Measurements from ENCODE around the gene TTI1. TPM values are rescaled to one million over a fixed set of nuclear protein-coding genes. Genes with fewer than 3 reads are reported as not detected.

Gene TTI1
- total RNA-seq, 2 donors from 2014 or later, result 37.5 to 56.2 TPM

GRCh38 chr20:37977786-37978185, 55.5 kb downstream of the TTI1 start:
- H3K4me3 ChIP-seq (ENCODE audit: low read length), result no peak overlapping the region
- peaks cover 4% of the 10 kb centered on the region for H3K36me3 ChIP-seq (ENCODE audit: control insufficient read depth, insufficient read depth, low read length)
- no peaks in the 10 kb centered on the region for H3K9me3 ChIP-seq (ENCODE audit: control insufficient read depth, low read length)
- H3K27ac ChIP-seq (ENCODE audit: low read depth, low read length), result no peak overlapping the region
- Mint-ChIP-seq H3K9me3 (no peaks in the 10 kb centered on the region), H3K4me3 (no peak overlapping the region), H3K36me3 (ENCODE audit: low read depth) (peaks cover 11% of the 10 kb centered on the region), H3K27ac (no peak overlapping the region), H3K27me3 (ENCODE audit: insufficient read depth) (no peaks in the 10 kb centered on the region), H3K4me1 (peaks cover 11% of the 10 kb centered on the region)
- TF ChIP-seq CTCF (conservative IDR thresholded peaks at IDR 0.05), result no peak
- WGBS, 2 experiments (ENCODE audit: insufficient coverage in 1 of 2, insufficient read length in 1 of 2), result 74 to 81% methylated on average over 4 to 6 of the region's 6 CpGs
- no peak for DNase-seq
- no peak overlapping the region for H3K9ac ChIP-seq (ENCODE audit: extremely low read depth, low read length, poor library complexity, severe bottlenecking)
- H3K4me1 ChIP-seq (ENCODE audit: control insufficient read depth, insufficient read depth, low read length), result no peaks in the 10 kb centered on the region
- H3K27me3 ChIP-seq (ENCODE audit: control insufficient read depth, insufficient read depth, low read length, poor library complexity, severe bottlenecking), result no peaks in the 10 kb centered on the region

- Histone ChIP-seq H3K4me3 (ENCODE audit: low read length) (no peak overlapping the region), H3K4me1 (ENCODE audit: control insufficient read depth, insufficient read depth, low read length) (no peaks in the 10 kb centered on the region), H3K9ac (ENCODE audit: extremely low read depth, low read length, poor library complexity, severe bottlenecking) (no peak overlapping the region), H3K9me3 (ENCODE audit: control insufficient read depth, low read length) (no peaks in the 10 kb centered on the region), H3K27ac (ENCODE audit: low read depth, low read length) (no peak overlapping the region), H3K36me3 (ENCODE audit: control insufficient read depth, insufficient read depth, low read length) (peaks cover 4% of the 10 kb centered on the region), H3K27me3 (ENCODE audit: control insufficient read depth, insufficient read depth, low read length, poor library complexity, severe bottlenecking) (no peaks in the 10 kb centered on the region)
- Mint-ChIP-seq H3K36me3 (ENCODE audit: low read depth) (peaks cover 7% of the 10 kb centered on the region), H3K27ac (no peak overlapping the region), H3K4me1 (peaks cover 15% of the 10 kb centered on the region), H3K4me3 (no peak overlapping the region), H3K9me3 (no peaks in the 10 kb centered on the region), H3K27me3 (ENCODE audit: insufficient read depth) (no peaks in the 10 kb centered on the region)
- no peak for DNase-seq
- 40 to 72% methylated on average over 6 to 7 of the region's 12 CpGs for WGBS, 2 experiments (ENCODE audit: insufficient coverage in 1 of 2, insufficient read length in 1 of 2)
- TF ChIP-seq CTCF (conservative IDR thresholded peaks at IDR 0.05), result no peak
Measured at GRCh38 chr20:37977338-37977737, 55.9 kb downstream of the TTI1 start.

- H3K4me3 ChIP-seq (ENCODE audit: low read length), result no peak overlapping the region
Measured at GRCh38 chr20:37976887-37977286, 56.4 kb downstream of the TTI1 start.

More at GRCh38 chr20:37976887-37977286, 56.4 kb downstream of the TTI1 start:
- H3K9me3 Mint-ChIP-seq, result peaks cover 2% of the 10 kb centered on the region
- Histone ChIP-seq H3K27me3 (ENCODE audit: control insufficient read depth, insufficient read depth, low read length, poor library complexity, severe bottlenecking) (no peaks in the 10 kb centered on the region), H3K9me3 (ENCODE audit: control insufficient read depth, low read length) (no peaks in the 10 kb centered on the region), H3K36me3 (ENCODE audit: control insufficient read depth, insufficient read depth, low read length) (peaks cover 4% of the 10 kb centered on the region), H3K9ac (ENCODE audit: extremely low read depth, low read length, poor library complexity, severe bottlenecking) (no peak overlapping the region), H3K4me1 (ENCODE audit: control insufficient read depth, insufficient read depth, low read length) (no peaks in the 10 kb centered on the region), H3K27ac (ENCODE audit: low read depth, low read length) (no peak overlapping the region)
- DNase-seq, result no peak
- peaks cover 6% of the 10 kb centered on the region for H3K36me3 Mint-ChIP-seq (ENCODE audit: low read depth)
- H3K27me3 Mint-ChIP-seq (ENCODE audit: insufficient read depth), result no peaks in the 10 kb centered on the region
- 34 to 55% methylated on average over 9 of the region's 10 CpGs for WGBS, 2 experiments (ENCODE audit: insufficient coverage in 1 of 2, insufficient read length in 1 of 2)
- TF ChIP-seq CTCF (conservative IDR thresholded peaks at IDR 0.05), result no peak
- no peak overlapping the region for H3K27ac Mint-ChIP-seq
- peaks cover 19% of the 10 kb centered on the region for H3K4me1 Mint-ChIP-seq
- no peak overlapping the region for H3K4me3 Mint-ChIP-seq

Data from endodermal cell (in vitro differentiated cells).